ENCODE data around the gene MSI2.

- TF ChIP-seq, protein P1, sequence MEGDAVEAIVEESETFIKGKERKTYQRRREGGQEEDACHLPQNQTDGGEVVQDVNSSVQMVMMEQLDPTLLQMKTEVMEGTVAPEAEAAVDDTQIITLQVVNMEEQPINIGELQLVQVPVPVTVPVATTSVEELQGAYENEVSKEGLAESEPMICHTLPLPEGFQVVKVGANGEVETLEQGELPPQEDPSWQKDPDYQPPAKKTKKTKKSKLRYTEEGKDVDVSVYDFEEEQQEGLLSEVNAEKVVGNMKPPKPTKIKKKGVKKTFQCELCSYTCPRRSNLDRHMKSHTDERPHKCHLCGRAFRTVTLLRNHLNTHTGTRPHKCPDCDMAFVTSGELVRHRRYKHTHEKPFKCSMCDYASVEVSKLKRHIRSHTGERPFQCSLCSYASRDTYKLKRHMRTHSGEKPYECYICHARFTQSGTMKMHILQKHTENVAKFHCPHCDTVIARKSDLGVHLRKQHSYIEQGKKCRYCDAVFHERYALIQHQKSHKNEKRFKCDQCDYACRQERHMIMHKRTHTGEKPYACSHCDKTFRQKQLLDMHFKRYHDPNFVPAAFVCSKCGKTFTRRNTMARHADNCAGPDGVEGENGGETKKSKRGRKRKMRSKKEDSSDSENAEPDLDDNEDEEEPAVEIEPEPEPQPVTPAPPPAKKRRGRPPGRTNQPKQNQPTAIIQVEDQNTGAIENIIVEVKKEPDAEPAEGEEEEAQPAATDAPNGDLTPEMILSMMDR (IDR thresholded peaks at IDR 0.05; ENCODE audit: low read depth, low read length, poor library complexity, severe bottlenecking) = no peak
- TF ChIP-seq EZH2phosphoT487 (IDR thresholded peaks at IDR 0.05; ENCODE audit: borderline replicate concordance, low read length) = no peak
Observed at GRCh38 chr17:57438066-57438731, 181.9 kb downstream of the MSI2 start.

Measured in DOHH2 (cell line).